Activated CD8-positive, alpha-beta T cell treated with anti-CD3 and anti-CD28 coated beads for 36 hours (primary cell): ENCODE data around the gene MYOM3. TPM values are rescaled to one million over a fixed set of nuclear protein-coding genes. Genes with fewer than 3 reads are reported as not detected.
"Not testable (repeated sequence)": the region's sequence is repeated elsewhere in the genome, so short reads cannot be mapped to it uniquely, and the experiment has no call there.

Experiments
- ATAC-seq: fragments of 200-7000 bp; cut with Tn5 transposase; one replicate; pipeline ENCODE4 v1.10.0; 2021; ENCODE audit warnings: mild to moderate bottlenecking, moderate library complexity
- CTCF ChIA-PET: fragments of 350-600 bp; sonication (Branson Sonifier 250); formaldehyde crosslinking; loops from one replicate; lab custom pipeline; 2021; ENCODE audit warnings: antibody characterized with exemption; lab: Charles Lee
- POLR2A ChIA-PET: fragments of 350-600 bp; sonication (Branson Sonifier 250); formaldehyde crosslinking; loops from one replicate; lab custom pipeline; 2021; ENCODE audit warnings: antibody characterized with exemption; lab: Charles Lee
- DNase-seq: peaks from one replicate; pipeline ENCODE4 v3.0.0-alpha.2; 2020
- H3K27ac Mint-ChIP-seq: one replicate; pipeline ENCODE4 v1.8.0; 2021; ENCODE audit warnings: mild to moderate bottlenecking, mixed read lengths
- H3K27me3 Mint-ChIP-seq: one replicate; pipeline ENCODE4 v1.8.0; 2021; ENCODE audit warnings: mixed read lengths
- H3K36me3 Mint-ChIP-seq: one replicate; pipeline ENCODE4 v1.8.0; 2021; ENCODE audit warnings: low read depth, mixed read lengths
- H3K4me1 Mint-ChIP-seq: one replicate; pipeline ENCODE4 v1.8.0; 2021; ENCODE audit warnings: low read depth, mixed read lengths
- H3K4me3 Mint-ChIP-seq: one replicate; pipeline ENCODE4 v1.8.0; 2021; ENCODE audit warnings: mild to moderate bottlenecking, moderate library complexity, mixed read lengths
- H3K9me3 Mint-ChIP-seq: one replicate; pipeline ENCODE4 v1.8.0; 2021; ENCODE audit warnings: mixed read lengths
- intact Hi-C: fragments of 100-400 bp; cut with micrococcal nuclease; formaldehyde crosslinking; loops from one replicate; pipeline ENCODE4 v1.10.0; 2022
- total RNA-seq, 2 experiments: library from RNA; stranded (reverse); gene quantifications; one replicate each; pipeline ENCODE4 v1.2.3, GENCODE V29; 2021
- TF ChIP-seq, protein P1 (sequence below): fragments of 200-600 bp; IDR thresholded peaks from one replicate; pipeline ENCODE4 v1.8.0; 2022; ENCODE audit warnings: antibody characterized with exemption, mild to moderate bottlenecking

MYOM3 gene
- total RNA-seq, 2 experiments from 2014 or later = not detected

DNA sequence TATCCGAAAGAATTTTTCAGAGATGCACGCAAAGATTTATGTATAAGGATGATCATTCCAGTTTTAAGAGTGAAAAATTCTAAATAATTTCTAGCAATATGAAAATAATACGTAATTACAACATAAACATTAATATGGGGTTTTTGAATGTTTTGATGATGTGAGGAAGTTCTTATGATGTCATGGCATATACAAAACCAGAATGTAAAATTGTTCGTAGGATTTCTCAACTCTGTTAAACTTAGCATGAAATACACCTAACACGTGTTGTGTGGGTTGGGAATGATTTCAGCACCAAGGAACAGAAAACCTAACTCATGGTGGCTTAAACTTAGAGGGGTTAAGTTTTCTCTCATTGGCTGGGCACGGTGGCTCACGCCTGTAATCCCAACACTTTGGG, 62.2 kb downstream of the MYOM3 start:
- Mint-ChIP-seq H3K36me3 (no peaks in the 10 kb centered on the region), H3K4me3 (no peak overlapping the region), H3K9me3 (no peaks in the 10 kb centered on the region), H3K4me1 (peaks cover 7% of the 10 kb centered on the region), H3K27ac (no peak overlapping the region), H3K27me3 (peaks cover 2% of the 10 kb centered on the region)
- DNase-seq = no peak
- ATAC-seq = no peak
- TF ChIP-seq, protein P1, sequence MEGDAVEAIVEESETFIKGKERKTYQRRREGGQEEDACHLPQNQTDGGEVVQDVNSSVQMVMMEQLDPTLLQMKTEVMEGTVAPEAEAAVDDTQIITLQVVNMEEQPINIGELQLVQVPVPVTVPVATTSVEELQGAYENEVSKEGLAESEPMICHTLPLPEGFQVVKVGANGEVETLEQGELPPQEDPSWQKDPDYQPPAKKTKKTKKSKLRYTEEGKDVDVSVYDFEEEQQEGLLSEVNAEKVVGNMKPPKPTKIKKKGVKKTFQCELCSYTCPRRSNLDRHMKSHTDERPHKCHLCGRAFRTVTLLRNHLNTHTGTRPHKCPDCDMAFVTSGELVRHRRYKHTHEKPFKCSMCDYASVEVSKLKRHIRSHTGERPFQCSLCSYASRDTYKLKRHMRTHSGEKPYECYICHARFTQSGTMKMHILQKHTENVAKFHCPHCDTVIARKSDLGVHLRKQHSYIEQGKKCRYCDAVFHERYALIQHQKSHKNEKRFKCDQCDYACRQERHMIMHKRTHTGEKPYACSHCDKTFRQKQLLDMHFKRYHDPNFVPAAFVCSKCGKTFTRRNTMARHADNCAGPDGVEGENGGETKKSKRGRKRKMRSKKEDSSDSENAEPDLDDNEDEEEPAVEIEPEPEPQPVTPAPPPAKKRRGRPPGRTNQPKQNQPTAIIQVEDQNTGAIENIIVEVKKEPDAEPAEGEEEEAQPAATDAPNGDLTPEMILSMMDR = no peak
- ChIA-PET CTCF (no interaction called here), POLR2A (no interaction called here)
- intact Hi-C loops = no loop called here

DNA sequence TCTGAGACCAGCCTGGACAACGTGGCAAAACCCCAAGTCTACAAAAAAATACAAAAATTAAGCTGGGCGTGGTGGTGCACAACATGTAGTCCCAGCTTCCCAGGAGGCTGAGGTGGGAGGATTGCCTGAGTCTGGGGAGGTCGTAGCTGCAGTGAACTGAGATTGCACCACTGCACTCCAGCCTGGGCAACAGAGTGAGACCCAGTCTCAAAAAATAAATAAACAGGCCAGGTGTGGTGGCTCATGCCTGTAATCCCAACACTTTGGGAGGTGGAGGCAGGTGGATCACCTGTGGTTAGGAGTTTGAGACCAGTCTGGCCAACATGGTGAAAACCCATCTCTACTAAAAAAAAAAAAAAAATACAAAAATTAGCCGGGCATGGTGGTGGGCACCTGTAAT, 63.0 kb downstream of the MYOM3 start:
- DNase-seq, H3K36me3 Mint-ChIP-seq, H3K27me3 Mint-ChIP-seq, H3K4me3 Mint-ChIP-seq, intact Hi-C loops, POLR2A ChIA-PET, H3K4me1 Mint-ChIP-seq, H3K27ac Mint-ChIP-seq, CTCF ChIA-PET, H3K9me3 Mint-ChIP-seq, ATAC-seq: not testable (repeated sequence)

DNA sequence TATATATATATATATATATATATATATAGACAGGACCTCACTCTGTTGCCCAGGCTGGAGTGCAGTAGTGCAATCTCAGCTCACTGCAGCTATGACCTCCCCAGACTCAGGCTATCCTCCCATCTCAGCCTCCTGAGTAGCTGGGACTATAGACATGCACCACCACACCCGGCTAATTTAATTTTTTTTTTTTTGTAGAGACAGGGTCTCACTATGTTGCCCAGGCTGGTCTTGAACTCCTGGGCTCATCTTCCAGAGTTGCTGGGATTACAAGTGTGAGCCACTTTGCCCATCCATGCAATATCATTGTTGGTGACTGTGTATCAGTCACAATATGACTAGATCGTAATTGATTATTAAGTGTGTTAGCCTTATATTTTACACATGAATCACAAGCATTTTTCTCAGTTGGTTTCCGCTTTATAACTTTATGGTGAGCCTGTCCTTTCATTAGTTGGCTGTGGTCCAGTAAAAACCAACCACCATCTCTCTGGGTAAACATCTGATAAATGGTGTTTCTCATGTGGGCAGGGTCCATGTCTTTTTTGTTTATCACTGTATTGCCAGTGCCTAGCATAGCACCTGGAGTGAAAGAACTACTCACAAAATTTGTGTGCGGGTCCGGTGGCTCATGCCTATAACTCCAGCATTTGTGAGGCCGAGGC, 63.6 kb downstream of the MYOM3 start:
- Mint-ChIP-seq H3K27me3 (peaks cover 2% of the 10 kb centered on the region), H3K4me3 (no peak overlapping the region), H3K9me3 (no peaks in the 10 kb centered on the region), H3K4me1 (peaks cover 7% of the 10 kb centered on the region), H3K27ac (no peak overlapping the region), H3K36me3 (no peaks in the 10 kb centered on the region)
- ATAC-seq (no peak), DNase-seq (no peak)
- intact Hi-C loops = no loop called here
- POLR2A ChIA-PET = no interaction called here
- TF ChIP-seq, protein P1 = no peak
- CTCF ChIA-PET = no interaction called here

DNA sequence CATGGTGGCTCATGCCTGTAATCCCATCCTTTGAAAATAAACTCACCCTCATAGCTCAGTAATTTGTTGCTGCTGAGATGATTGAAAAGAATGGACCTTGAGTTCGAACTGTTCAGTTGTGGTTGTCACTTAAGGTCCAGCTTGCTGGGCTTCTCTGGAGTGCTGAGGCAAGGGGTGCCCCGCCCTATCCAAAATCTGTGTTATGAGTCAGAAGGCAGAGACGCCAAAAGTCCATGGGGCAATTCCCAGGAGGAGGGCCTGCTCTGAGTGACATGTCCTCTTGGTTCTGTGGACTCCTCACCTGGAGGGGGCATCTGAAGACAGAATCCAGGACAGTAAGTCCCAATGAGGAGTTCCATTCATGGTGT, 64.8 kb downstream of the MYOM3 start:
- ChIA-PET CTCF (interaction anchor here (1.0 to 1.1 kb wide), 2 partner anchors 14 to 19 kb away, joined by 3 read pairs; no protein-coding TSS in a partner anchor), POLR2A (no interaction called here)
- TF ChIP-seq, protein P1 = no peak

DNA sequence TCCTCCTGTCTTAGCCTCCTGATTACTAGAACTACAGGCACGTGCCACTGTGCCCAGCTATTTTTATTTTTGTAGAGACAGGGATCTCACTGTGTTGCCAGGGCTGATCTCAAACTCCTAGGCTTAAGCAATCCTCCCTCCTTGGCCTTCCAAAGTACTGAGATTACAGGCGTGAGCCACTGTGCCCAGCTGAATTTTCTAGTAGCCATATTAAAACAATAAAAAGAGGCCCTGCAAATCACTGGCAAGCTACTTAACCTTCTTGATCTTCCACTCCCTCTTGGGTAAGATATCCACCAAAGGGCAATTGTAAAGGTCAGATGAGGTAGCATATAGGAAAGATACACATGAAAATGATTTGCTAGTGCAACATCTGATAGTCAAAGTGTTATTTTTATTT, 66.2 kb downstream of the MYOM3 start:
- ATAC-seq = no peak
- intact Hi-C loops = no loop called here
- Mint-ChIP-seq H3K36me3 (no peaks in the 10 kb centered on the region), H3K27me3 (peaks cover 2% of the 10 kb centered on the region), H3K9me3 (no peaks in the 10 kb centered on the region), H3K4me1 (peaks cover 7% of the 10 kb centered on the region), H3K4me3 (no peak overlapping the region), H3K27ac (no peak overlapping the region)
- POLR2A ChIA-PET = no interaction called here
- no peak for DNase-seq
- TF ChIP-seq, protein P1 = no peak
- CTCF ChIA-PET = interaction anchor here (1.1 kb wide), 1 partner anchor 97 kb away, joined by 3 read pairs; no protein-coding TSS in a partner anchor

More for the DNA sequence above, 64.8 kb downstream of the MYOM3 start:
- no peaks in the 10 kb centered on the region for H3K9me3 Mint-ChIP-seq
- H3K27me3 Mint-ChIP-seq = peaks cover 2% of the 10 kb centered on the region
- H3K4me1 Mint-ChIP-seq = peaks cover 7% of the 10 kb centered on the region
- intact Hi-C loops = no loop called here
- H3K4me3 Mint-ChIP-seq = no peak overlapping the region
- no peak for DNase-seq
- no peak overlapping the region for H3K27ac Mint-ChIP-seq
- H3K36me3 Mint-ChIP-seq = no peaks in the 10 kb centered on the region
- ATAC-seq = no peak

DNA sequence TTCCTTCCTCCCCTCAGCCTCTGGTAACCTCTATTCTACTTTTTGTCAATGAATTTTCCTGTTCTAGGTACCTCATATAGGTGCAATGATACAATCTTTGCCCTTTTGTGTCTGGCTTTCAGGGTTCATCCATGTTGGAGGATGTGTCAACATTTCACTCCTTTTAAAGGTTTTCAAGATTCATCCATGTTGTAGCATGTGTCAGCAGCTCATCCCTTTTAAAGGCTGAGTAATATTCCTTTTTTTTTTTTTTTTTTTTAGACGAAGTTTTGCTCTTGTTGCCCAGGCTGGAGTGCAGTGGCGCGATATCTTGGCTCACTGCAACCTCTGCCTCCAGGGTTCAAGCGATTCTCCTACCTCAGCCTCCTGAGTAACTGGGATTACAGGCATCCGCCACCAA, 67.3 kb downstream of the MYOM3 start:
- CTCF ChIA-PET, ATAC-seq, H3K27ac Mint-ChIP-seq, H3K27me3 Mint-ChIP-seq, POLR2A ChIA-PET, H3K36me3 Mint-ChIP-seq, H3K4me3 Mint-ChIP-seq, intact Hi-C loops, DNase-seq, H3K4me1 Mint-ChIP-seq, H3K9me3 Mint-ChIP-seq: not testable (repeated sequence)
